ENCODE measurements around the gene CTSW.

CTSW gene

GRCh38 chr11:65851083-65851579, 28.5 kb upstream of the CTSW start:
- TF ChIP-seq CTCF (IDR thresholded peaks at IDR 0.05): peak; percentile 23
- Histone ChIP-seq H3K4me1 (ENCODE audit: control insufficient read depth in 1 of 2, insufficient read depth in 1 of 2, low read depth in 1 of 2, low read length in 1 of 2) (peaks cover 22 to 27% of the 10 kb centered on the region in 2 experiments), H3K27me3 (no peaks in the 10 kb centered on the region), H3K4me3 (ENCODE audit: low read depth in 1 of 2, low read length in 1 of 2) (no peak overlapping the region), H3K36me3 (peaks cover 63% of the 10 kb centered on the region), H3K9me3 (no peaks in the 10 kb centered on the region), H3K27ac (peak overlapping the region; percentile 49)

- H3K4me3 ChIP-seq (ENCODE audit: low read depth in 1 of 2, low read length in 1 of 2): no peak overlapping the region
- H3K27ac ChIP-seq: peak overlapping the region; percentile 49
- H3K27me3 ChIP-seq: no peaks in the 10 kb centered on the region
- peaks cover 66% of the 10 kb centered on the region for H3K36me3 ChIP-seq
- no peaks in the 10 kb centered on the region for H3K9me3 ChIP-seq
- no peak for TF ChIP-seq CTCF (IDR thresholded peaks at IDR 0.05)
- peaks cover 29 to 34% of the 10 kb centered on the region in 2 experiments for H3K4me1 ChIP-seq (ENCODE audit: control insufficient read depth in 1 of 2, insufficient read depth in 1 of 2, low read depth in 1 of 2, low read length in 1 of 2)
Measured at GRCh38 chr11:65851811-65852507, 27.7 kb upstream of the CTSW start.

GRCh38 chr11:65852508-65853245, 27.0 kb upstream of the CTSW start:
- Histone ChIP-seq H3K27me3 (no peaks in the 10 kb centered on the region), H3K27ac (peak overlapping the region; percentile 96), H3K4me1 (ENCODE audit: control insufficient read depth in 1 of 2, insufficient read depth in 1 of 2, low read depth in 1 of 2, low read length in 1 of 2) (peaks cover 29 to 34% of the 10 kb centered on the region in 2 experiments), H3K9me3 (no peaks in the 10 kb centered on the region), H3K4me3 (ENCODE audit: low read depth in 1 of 2, low read length in 1 of 2) (no peak overlapping the region), H3K36me3 (peaks cover 66% of the 10 kb centered on the region)
- TF ChIP-seq CTCF (IDR thresholded peaks at IDR 0.05): no peak

GRCh38 chr11:65853246-65853979, 26.2 kb upstream of the CTSW start:
- H3K9me3 ChIP-seq: no peaks in the 10 kb centered on the region
- no peak overlapping the region for H3K4me3 ChIP-seq (ENCODE audit: low read depth in 1 of 2, low read length in 1 of 2)
- peaks cover 31 to 35% of the 10 kb centered on the region in 2 experiments for H3K4me1 ChIP-seq (ENCODE audit: control insufficient read depth in 1 of 2, insufficient read depth in 1 of 2, low read depth in 1 of 2, low read length in 1 of 2)
- H3K27me3 ChIP-seq: no peaks in the 10 kb centered on the region
- H3K27ac ChIP-seq: peak overlapping the region; percentile 96
- TF ChIP-seq CTCF (IDR thresholded peaks at IDR 0.05): no peak
- H3K36me3 ChIP-seq: peaks cover 66% of the 10 kb centered on the region

GRCh38 chr11:65854161-65854592, 25.5 kb upstream of the CTSW start:
- Histone ChIP-seq H3K36me3 (peaks cover 66% of the 10 kb centered on the region), H3K27ac (peak overlapping the region; percentile 96)
- TF ChIP-seq CTCF (IDR thresholded peaks at IDR 0.05): no peak

More at GRCh38 chr11:65854161-65854592, 25.5 kb upstream of the CTSW start:
- Histone ChIP-seq H3K4me1 (ENCODE audit: control insufficient read depth in 1 of 2, insufficient read depth in 1 of 2, low read depth in 1 of 2, low read length in 1 of 2) (peaks cover 38 to 43% of the 10 kb centered on the region in 2 experiments), H3K27me3 (no peaks in the 10 kb centered on the region), H3K9me3 (no peaks in the 10 kb centered on the region), H3K4me3 (ENCODE audit: low read depth in 1 of 2, low read length in 1 of 2) (no peak overlapping the region)
